ENCODE measurements around the gene GSTM4. TPM values are rescaled to one million over a fixed set of nuclear protein-coding genes. Genes with fewer than 3 reads are reported as not detected.

Gene GSTM4
- total and polyA plus RNA-seq, 12 donors = 22.8 to 62.1 (median 41.8) TPM

- Histone ChIP-seq H3K36me3 (peaks cover 0 to 64% (median 30%) of the 10 kb centered on the region in 9 donors), H3K9me3 (no peaks in the 10 kb centered on the region), H3K27me3 (no peaks in the 10 kb centered on the region), H3K4me3 (no peak overlapping the region), H3K27ac (no peak overlapping the region), H3K4me1 (peaks cover 7 to 32% (median 11%) of the 10 kb centered on the region in 9 donors)
- TF ChIP-seq CTCF (IDR thresholded peaks at IDR 0.05) = no peak
- DNase-seq = no peak
- WGBS, 2 donors = 90% methylated on average over 23 of the region's 23 CpGs
- ATAC-seq = no peak
- intact Hi-C loops (cut with DNase I) = loop anchor here in 4 of 10 donors (2.0 to 5.0 kb wide), 3 partner anchors 42 to 86 kb away; partner anchors contain the start of gene GNAI3 (in 2 of the 4)
Observed at GRCh38 chr1:109628540-109629321, 27.2 kb upstream of the GSTM4 start.

GRCh38 chr1:109629372-109630030, 26.4 kb upstream of the GSTM4 start:
- H3K36me3 ChIP-seq = peaks cover 0 to 64% (median 30%) of the 10 kb centered on the region in 9 donors
- H3K27me3 ChIP-seq = no peaks in the 10 kb centered on the region
- WGBS, 2 donors = 90 to 94% methylated on average over 10 of the region's 10 CpGs
- H3K9me3 ChIP-seq = no peaks in the 10 kb centered on the region
- no peak for ATAC-seq
- no peak overlapping the region for H3K27ac ChIP-seq
- peaks cover under 1 to 24% (median 4%) of the 10 kb centered on the region in 9 donors for H3K4me1 ChIP-seq
- no peak for TF ChIP-seq CTCF (IDR thresholded peaks at IDR 0.05)
- H3K4me3 ChIP-seq = no peak overlapping the region
- intact Hi-C loops (cut with DNase I) = loop anchor here in 7 of 10 donors (2.0 to 10.0 kb wide), 5 partner anchors 43 to 355 kb away; partner anchors contain the start of genes GNAI3 (in 4 of the 7) and AHCYL1 (in 2 of the 7)
- DNase-seq = no peak

GRCh38 chr1:109630081-109630897, 25.6 kb upstream of the GSTM4 start:
- ATAC-seq (peak in 1 of 8 donors; percentile 11), DNase-seq (no peak)
- Histone ChIP-seq H3K4me1 (peaks cover 0 to 16% (median 0%) of the 10 kb centered on the region in 9 donors), H3K4me3 (no peak overlapping the region), H3K36me3 (peaks cover 0 to 64% (median 30%) of the 10 kb centered on the region in 9 donors), H3K27me3 (no peaks in the 10 kb centered on the region), H3K9me3 (no peaks in the 10 kb centered on the region), H3K27ac (no peak overlapping the region)
- 80% methylated on average over 29 to 30 of the region's 30 CpGs for WGBS, 2 donors
- intact Hi-C loops (cut with DNase I) = loop anchor here in 5 of 10 donors (2.0 to 10.0 kb wide), 3 partner anchors 83 to 355 kb away; partner anchors contain the start of genes AHCYL1 (in 2 of the 5) and GNAI3 (in 2 of the 5)
- TF ChIP-seq CTCF (IDR thresholded peaks at IDR 0.05) = peak; percentile 14 to 50 (median 36)
